CD14-positive monocyte (primary cell): Measurements from ENCODE around the gene SLC10A6. TPM values are rescaled to one million over a fixed set of nuclear protein-coding genes. Genes with fewer than 3 reads are reported as not detected.

Experiments used
- DNase-seq, 3 donors: peaks; one replicate each; pipeline ENCODE4 v3.0.0-alpha.2; 2011 to 2022
- H2AFZ ChIP-seq: 2 replicates; pipeline ENCODE4 v1.6.0; 2012; ENCODE audit warnings: mild to moderate bottlenecking, low read depth, low read length, inconsistent platforms; ENCODE audit not compliant: insufficient read depth, poor library complexity, severe bottlenecking
- H3K27ac ChIP-seq, 2 donors: 1 replicate in 1 of 2; 2 replicates in 1 of 2; pipeline ENCODE4 v1.5.1; 2012 to 2013; ENCODE audit warnings: low read length in 2 of 2, control low read depth in 1 of 2, inconsistent platforms in 1 of 2, low read depth in 1 of 2, mild to moderate bottlenecking in 1 of 2
- H3K27me3 ChIP-seq, 2 donors: one replicate each; pipeline versions ENCODE4 v1.6.0 to v1.6.1; 2011 to 2013; ENCODE audit warnings: low read length in 2 of 2; ENCODE audit not compliant: control insufficient read depth in 2 of 2, insufficient read depth in 2 of 2
- H3K36me3 ChIP-seq, 2 donors: replicated peaks in 1 of 2; 1 replicate in 1 of 2; 2 replicates in 1 of 2; pipeline versions ENCODE4 v1.5.1 to v1.6.1; 2012 to 2013; ENCODE audit warnings: low read length in 2 of 2, control low read depth in 1 of 2, inconsistent platforms in 1 of 2, mild to moderate bottlenecking in 1 of 2; ENCODE audit not compliant: insufficient read depth in 2 of 2, control insufficient read depth in 1 of 2
- H3K4me1 ChIP-seq, 2 donors: 1 replicate in 1 of 2; 2 replicates in 1 of 2; pipeline versions ENCODE4 v1.5.1 to v1.6.1; 2012 to 2013; ENCODE audit warnings: low read length in 2 of 2, control low read depth in 1 of 2, inconsistent platforms in 1 of 2, mild to moderate bottlenecking in 1 of 2, moderate library complexity in 1 of 2; ENCODE audit not compliant: insufficient read depth in 2 of 2, control insufficient read depth in 1 of 2
- H3K4me2 ChIP-seq: replicated peaks from 2 replicates; pipeline ENCODE3; 2012; ENCODE audit warnings: low read length, moderate library complexity, mild to moderate bottlenecking; ENCODE audit not compliant: poor library complexity, severe bottlenecking; ENCODE audit errors: extremely low read depth
- H3K4me3 ChIP-seq, 3 experiments: fragments of 200-600 bp in 1 of 3; sonication (generic) in 1 of 3; replicated peaks in 1 of 3; 1 replicate in 2 of 3; 2 replicates in 1 of 3; pipeline ENCODE4 v1.5.1; 2011 to 2013; ENCODE audit warnings: low read length in 3 of 3, mild to moderate bottlenecking in 3 of 3, control low read depth in 2 of 3, low read depth in 2 of 3, inconsistent platforms in 1 of 3, moderate library complexity in 1 of 3
- H3K79me2 ChIP-seq: 2 replicates; pipeline ENCODE4 v1.6.0; 2012; ENCODE audit warnings: mild to moderate bottlenecking, control low read depth, inconsistent platforms, low read length, moderate library complexity; ENCODE audit not compliant: insufficient read depth
- H3K9ac ChIP-seq: 2 replicates; pipeline ENCODE4 v1.6.0; 2017; ENCODE audit warnings: low read length, mild to moderate bottlenecking; ENCODE audit not compliant: insufficient read depth, poor library complexity, severe bottlenecking
- H3K9me3 ChIP-seq, 2 donors: replicated peaks in 1 of 2; 1 replicate in 1 of 2; 2 replicates in 1 of 2; pipeline versions ENCODE4 v1.5.1 to v1.6.1; 2012 to 2013; ENCODE audit warnings: low read length in 2 of 2, control low read depth in 1 of 2; ENCODE audit not compliant: control insufficient read depth in 1 of 2, insufficient read depth in 1 of 2
- H4K20me1 ChIP-seq: 2 replicates; pipeline ENCODE4 v1.6.0; 2012; ENCODE audit warnings: mild to moderate bottlenecking, low read length, control low read depth, moderate library complexity; ENCODE audit not compliant: insufficient read depth
- H3K27ac Mint-ChIP-seq, 7 donors: one replicate each; pipeline ENCODE4 v1.8.0; 2020; ENCODE audit warnings: mild to moderate bottlenecking in 7 of 7, mixed read lengths in 7 of 7, moderate library complexity in 6 of 7, inconsistent platforms in 2 of 7
- H3K27me3 Mint-ChIP-seq, 3 donors: one replicate each; pipeline ENCODE4 v1.8.0; 2021 to 2022; ENCODE audit warnings: low read depth in 3 of 3, mild to moderate bottlenecking in 3 of 3, mixed read lengths in 3 of 3, moderate library complexity in 3 of 3, inconsistent platforms in 1 of 3
- H3K36me3 Mint-ChIP-seq, 2 donors: one replicate each; pipeline ENCODE4 v1.8.0; 2020; ENCODE audit warnings: mixed read lengths in 2 of 2, inconsistent platforms in 1 of 2, mild to moderate bottlenecking in 1 of 2
- H3K4me1 Mint-ChIP-seq: one replicate; pipeline ENCODE4 v1.8.0; 2020; ENCODE audit warnings: mild to moderate bottlenecking, mixed read lengths
- H3K4me3 Mint-ChIP-seq, 2 donors: one replicate each; pipeline ENCODE4 v1.8.0; 2020; ENCODE audit warnings: mild to moderate bottlenecking in 2 of 2, mixed read lengths in 2 of 2, moderate library complexity in 1 of 2
- H3K9me3 Mint-ChIP-seq, 7 donors: one replicate each; pipeline ENCODE4 v1.8.0; 2020 to 2022; ENCODE audit warnings: mixed read lengths in 7 of 7, mild to moderate bottlenecking in 6 of 7, moderate library complexity in 6 of 7, inconsistent platforms in 2 of 7
- WGBS: methylation state at CpG from one replicate; pipeline ENCODE4 v1.1.5; 2013; ENCODE audit warnings: missing lambda C conversion rate; ENCODE audit not compliant: insufficient coverage; 5-methylcytosine and 5-hydroxymethylcytosine counted together
- intact Hi-C, 2 donors: fragments of 100-400 bp; cut with micrococcal nuclease; formaldehyde crosslinking; loops; one replicate each; pipeline versions ENCODE4 v1.15.0 to v1.15.1; 2023
- polyA plus RNA-seq, 3 donors: library from polyadenylated mRNA; depleted of rRNA in 1 of 3; unstranded in 2 of 3; stranded (reverse) in 1 of 3; fragments of 300-500 nt in 2 of 3; fragments of >200 nt in 1 of 3; fragmentation: Illumina TruSeq in 2 of 3; gene quantifications; 1 replicate in 2 of 3; 2 replicates in 1 of 3; pipeline ENCODE4 v1.2.3, GENCODE V29; 2012 to 2021
- TF ChIP-seq, protein P1 (sequence below): fragments of 200-600 bp; IDR thresholded peaks from one replicate; pipeline ENCODE4 v1.8.0; 2022; ENCODE audit warnings: antibody characterized with exemption, mild to moderate bottlenecking

SLC10A6 gene
- polyA plus RNA-seq, 3 donors, result 0.08 TPM; not detected in 2

GRCh38 chr4:86834901-86835300 is 14.3 kb downstream of the SLC10A6 start:
- Mint-ChIP-seq H3K27ac (no peak overlapping the region), H3K36me3 (no peaks in the 10 kb centered on the region), H3K4me1 (no peaks in the 10 kb centered on the region), H3K9me3 (peaks cover 0 to 11% (median 0%) of the 10 kb centered on the region in 7 donors), H3K27me3 (peaks cover 0 to 1% (median 0%) of the 10 kb centered on the region in 3 donors), H3K4me3 (no peak overlapping the region)
- TF ChIP-seq, protein P1, sequence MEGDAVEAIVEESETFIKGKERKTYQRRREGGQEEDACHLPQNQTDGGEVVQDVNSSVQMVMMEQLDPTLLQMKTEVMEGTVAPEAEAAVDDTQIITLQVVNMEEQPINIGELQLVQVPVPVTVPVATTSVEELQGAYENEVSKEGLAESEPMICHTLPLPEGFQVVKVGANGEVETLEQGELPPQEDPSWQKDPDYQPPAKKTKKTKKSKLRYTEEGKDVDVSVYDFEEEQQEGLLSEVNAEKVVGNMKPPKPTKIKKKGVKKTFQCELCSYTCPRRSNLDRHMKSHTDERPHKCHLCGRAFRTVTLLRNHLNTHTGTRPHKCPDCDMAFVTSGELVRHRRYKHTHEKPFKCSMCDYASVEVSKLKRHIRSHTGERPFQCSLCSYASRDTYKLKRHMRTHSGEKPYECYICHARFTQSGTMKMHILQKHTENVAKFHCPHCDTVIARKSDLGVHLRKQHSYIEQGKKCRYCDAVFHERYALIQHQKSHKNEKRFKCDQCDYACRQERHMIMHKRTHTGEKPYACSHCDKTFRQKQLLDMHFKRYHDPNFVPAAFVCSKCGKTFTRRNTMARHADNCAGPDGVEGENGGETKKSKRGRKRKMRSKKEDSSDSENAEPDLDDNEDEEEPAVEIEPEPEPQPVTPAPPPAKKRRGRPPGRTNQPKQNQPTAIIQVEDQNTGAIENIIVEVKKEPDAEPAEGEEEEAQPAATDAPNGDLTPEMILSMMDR, result no peak
- Histone ChIP-seq H3K9ac (no peak overlapping the region), H3K27ac (no peak overlapping the region), H3K79me2 (no peaks in the 10 kb centered on the region), H3K4me3 (no peak overlapping the region), H3K9me3 (no peaks in the 10 kb centered on the region), H3K36me3 (no peaks in the 10 kb centered on the region), H3K4me2 (no peak overlapping the region), H3K27me3 (no peaks in the 10 kb centered on the region), H3K4me1 (no peaks in the 10 kb centered on the region), H4K20me1 (no peaks in the 10 kb centered on the region), H2AFZ (no peak overlapping the region)
- WGBS, result no CpG with 5 or more reads among the region's 3 CpGs
- no peak for DNase-seq
- intact Hi-C loops, result no loop called here

DNA sequence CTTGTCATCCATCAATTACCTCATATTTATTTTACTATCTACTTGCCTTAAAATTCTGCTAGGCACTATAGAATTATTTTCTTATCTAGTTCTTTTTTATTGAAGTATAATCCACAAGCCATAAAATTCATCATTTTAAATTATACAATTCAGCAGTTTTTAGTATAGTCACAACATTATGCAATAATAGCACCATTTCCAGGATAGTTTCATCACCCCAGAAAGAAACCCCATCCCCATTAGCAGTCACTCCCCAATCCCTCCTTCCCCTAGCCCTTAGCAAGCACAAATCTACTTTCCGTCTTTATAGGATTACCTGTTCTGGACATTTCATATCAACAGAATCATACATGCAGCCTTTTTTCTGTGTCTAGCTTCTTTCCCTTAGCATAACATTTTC is 15.6 kb downstream of the SLC10A6 start:
- Mint-ChIP-seq H3K36me3 (no peaks in the 10 kb centered on the region), H3K27ac (no peak overlapping the region), H3K27me3 (peaks cover 0 to 1% (median 0%) of the 10 kb centered on the region in 3 donors), H3K4me3 (no peak overlapping the region), H3K9me3 (peaks cover 0 to 11% (median 0%) of the 10 kb centered on the region in 7 donors), H3K4me1 (no peaks in the 10 kb centered on the region)
- no peak overlapping the region for H3K4me2 ChIP-seq
- no peaks in the 10 kb centered on the region for H3K36me3 ChIP-seq
- no peaks in the 10 kb centered on the region for H3K27me3 ChIP-seq
- no peak overlapping the region for H3K27ac ChIP-seq
- 67% methylated on average over 1 of the region's 1 CpG for WGBS
- H3K79me2 ChIP-seq, result no peaks in the 10 kb centered on the region
- no peaks in the 10 kb centered on the region for H3K9me3 ChIP-seq
- H3K4me3 ChIP-seq, result no peak overlapping the region
- no peak overlapping the region for H2AFZ ChIP-seq
- intact Hi-C loops, result no loop called here
- no peaks in the 10 kb centered on the region for H3K4me1 ChIP-seq
- DNase-seq, result no peak
- H4K20me1 ChIP-seq, result no peaks in the 10 kb centered on the region
- H3K9ac ChIP-seq, result no peak overlapping the region
- TF ChIP-seq, protein P1, result no peak
